Activated CD4-positive, alpha-beta T cell treated with anti-CD3 and anti-CD28 coated beads, Interleukin-2, amount 50 U/mL, for 24 hours (primary cell): Measurements from ENCODE around the gene GUCD1.

Source experiments
- DNase-seq, 2 donors: peaks; one replicate each; pipeline ENCODE4 v3.0.0-alpha.2; 2020; ENCODE audit warnings: low read depth in 1 of 2, low spot score in 1 of 2

The GUCD1 gene

DNA sequence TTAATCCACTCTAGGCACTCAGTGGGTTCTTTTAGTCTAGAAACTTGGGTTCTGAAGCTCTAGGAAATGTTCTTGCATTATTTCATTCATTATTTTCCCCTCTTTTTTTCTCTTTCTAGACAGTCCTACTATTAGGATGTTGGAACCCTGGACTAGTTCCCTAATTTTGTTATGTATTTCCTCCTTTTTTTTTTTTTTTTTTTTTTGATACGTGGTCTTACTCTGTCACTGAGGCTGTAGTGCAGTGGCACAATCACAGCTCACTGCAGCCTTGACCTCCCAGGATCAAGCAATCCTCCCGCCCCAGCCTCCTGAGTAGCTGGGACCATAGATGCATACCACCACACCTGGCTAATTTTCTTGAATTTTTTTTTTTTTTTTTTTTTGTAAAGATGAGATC is 50.4 kb downstream of the GUCD1 start:
- no peak for DNase-seq

DNA sequence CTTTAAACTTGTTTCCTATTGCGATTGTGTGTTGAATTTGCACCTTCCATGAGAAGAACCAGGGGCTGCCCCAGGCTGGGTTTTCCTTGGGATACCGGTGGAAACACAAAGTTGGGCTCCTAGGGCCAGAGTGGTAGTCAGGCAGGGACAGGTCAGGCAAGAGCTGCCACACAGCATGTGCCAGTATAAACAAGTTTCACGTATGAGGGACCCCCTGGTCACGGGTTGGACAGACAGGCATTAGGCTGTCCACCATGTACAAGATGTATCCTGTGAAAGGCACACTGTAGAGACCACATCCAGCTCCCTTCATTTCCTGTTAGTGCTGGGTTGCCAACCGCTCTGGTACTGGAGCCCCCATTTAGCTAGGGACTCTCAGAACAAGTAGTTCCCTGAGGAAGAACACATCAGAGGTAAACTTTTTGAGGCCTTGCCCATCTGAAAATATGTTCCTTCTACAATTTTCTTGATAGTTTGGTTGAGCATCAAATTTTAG is 51.0 kb downstream of the GUCD1 start:
- no peak for DNase-seq

DNA sequence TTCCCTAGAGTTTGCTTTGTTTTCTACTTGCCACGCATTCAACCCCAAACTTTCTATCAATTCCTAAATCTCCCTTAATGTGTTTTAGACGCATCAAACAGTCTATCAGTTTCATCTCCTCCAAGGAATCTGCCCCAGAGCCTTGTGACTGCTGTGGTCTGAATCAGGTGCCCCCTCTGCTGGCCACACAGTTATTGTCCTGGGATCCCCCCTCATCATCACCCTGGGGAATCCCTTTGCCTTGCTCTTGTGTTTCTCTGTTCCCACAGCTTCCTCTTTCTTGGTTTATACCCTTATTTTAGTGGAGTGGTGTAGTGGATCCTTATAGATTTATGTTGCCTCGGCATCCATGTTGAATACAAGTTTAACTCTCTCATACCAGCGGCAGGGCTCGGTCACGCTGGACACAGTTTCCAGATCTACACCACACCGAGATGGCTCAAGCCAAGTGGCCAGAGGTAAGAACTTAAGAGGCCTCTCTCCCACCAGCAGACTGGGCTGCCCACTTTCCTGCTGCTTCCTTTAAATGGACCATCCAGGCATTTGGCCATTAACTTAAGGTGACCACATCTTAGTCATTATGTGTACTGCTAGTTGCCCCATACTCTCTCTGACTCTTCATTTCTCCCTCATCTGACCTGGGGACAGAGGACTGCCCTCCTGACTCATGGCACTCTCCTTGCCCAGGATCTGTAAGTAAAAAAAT is 51.6 kb downstream of the GUCD1 start:
- DNase-seq: peak; percentile 29 to 51

DNA sequence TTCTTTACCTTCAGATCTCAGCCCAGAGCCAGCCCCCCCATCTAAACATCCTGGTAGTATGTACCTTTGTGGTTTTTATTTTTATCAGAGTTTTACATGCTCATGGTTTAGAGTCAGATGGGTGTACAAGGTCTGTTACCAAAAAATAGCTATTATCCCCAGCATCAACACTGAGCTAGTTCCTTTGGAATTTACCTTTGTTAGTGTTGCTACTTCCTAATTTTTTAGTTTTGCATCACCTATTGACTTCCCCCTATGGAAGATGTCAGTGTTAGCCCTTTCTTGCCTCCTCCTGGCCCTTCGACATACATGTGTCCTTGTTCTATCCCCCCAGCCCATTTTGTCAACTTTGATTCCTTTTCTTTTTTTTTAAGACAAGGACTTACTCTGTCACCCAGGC is 52.4 kb downstream of the GUCD1 start:
- DNase-seq: no peak

DNA sequence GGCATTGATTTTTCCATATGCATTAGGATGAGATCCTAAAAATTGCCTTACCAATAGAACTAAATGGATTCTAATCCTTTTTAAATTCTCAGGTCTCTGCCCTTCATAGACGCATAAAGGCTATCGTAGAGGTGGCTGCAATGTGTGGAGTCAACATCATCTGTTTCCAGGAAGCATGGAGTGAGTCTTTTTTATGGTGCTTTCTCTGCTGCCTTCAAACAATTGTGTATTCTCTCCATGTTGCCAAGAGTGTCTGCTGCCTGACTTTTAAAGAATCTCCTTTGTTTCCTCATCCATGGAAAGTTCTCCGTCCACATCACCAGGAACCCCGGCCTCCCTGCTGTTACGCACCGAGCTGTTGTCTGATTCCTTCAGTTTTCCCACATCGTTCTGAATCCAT is 52.9 kb downstream of the GUCD1 start:
- no peak for DNase-seq

DNA sequence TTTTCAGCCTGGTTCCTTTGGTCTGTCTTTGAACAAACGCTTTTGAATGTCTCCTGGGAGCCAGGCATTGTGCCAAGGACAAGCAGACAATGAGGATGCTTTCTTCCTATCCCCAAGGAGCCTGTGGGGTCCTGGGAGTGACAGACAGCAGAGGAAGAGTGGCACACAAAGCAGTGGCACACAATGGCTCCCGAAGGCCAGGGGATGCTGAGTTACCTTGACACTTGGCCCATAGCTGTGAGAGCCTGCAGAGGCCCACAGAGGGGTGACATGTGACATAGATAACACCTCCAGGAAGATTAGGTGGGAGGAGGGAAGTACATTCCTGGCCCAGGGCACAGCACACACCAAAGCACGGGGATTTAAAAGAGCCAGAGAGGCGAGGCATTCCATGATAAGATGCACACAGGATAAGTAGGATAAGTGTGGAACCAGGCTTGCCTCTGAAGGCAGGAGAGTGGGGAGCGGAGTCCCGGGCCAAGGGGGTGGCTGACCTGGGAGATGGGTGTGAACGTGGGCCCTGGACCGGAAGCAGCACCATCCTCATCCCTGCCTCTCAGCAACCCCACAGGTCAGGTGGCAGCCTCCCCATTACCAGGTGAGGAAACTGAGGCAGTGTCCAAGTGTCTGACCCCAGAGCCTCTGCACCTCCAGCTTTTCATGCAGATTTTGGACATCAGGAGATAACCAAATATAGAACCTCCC is 53.5 kb downstream of the GUCD1 start:
- no peak for DNase-seq

DNA sequence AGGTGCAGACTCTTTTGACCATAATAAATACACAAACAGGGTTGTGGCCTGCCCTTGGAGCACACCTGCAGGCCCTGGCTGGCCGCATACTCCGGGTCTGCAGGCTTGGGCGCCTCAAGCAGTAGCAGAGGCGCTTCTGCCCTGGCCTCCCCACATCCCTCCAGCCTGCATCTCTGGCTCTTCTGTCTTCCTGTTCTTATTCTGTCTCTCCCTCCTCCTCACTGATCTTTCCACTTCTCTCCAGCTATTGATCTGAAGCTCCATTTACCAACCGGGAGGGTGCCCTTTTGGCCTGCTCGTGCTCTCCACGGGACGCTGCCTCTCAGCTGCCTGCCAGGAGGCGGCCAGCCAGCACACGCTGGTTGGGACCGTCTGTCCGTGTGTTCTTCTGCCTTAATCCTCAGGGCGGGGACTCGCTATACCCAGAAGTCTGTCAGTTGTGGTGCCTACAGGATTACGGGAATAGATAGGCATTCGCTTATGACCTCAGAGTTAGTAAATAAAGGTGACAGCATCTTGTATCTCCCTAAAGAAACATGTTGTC is 54.6 kb downstream of the GUCD1 start:
- DNase-seq: no peak

DNA sequence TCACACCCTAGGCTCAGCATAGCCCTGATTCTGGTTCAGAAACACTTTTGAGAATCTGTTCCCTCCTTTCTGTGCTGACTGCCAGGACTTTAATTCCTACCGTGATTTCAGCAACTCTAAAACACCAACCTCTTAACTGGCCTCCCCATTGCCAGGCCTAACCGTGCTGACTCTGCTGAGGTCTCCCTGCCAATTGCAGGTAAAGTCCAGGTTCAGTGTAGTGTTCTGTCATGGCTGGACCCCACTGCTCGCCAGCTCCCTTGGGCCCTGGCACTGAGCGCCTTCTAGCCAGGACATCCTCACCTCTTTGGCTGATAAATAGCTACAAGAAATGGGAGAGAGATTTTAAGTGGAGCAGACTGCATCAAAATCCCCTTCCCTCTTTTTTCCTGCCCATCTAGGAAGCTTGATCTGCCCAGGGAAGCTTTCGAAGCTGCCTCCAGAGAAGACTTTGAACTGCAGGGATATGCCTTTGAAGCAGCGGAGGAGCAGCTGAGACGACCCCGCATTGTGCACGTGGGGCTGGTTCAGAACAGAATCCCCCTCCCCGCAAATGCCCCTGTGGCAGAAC is 55.1 kb downstream of the GUCD1 start:
- no peak for DNase-seq

DNA sequence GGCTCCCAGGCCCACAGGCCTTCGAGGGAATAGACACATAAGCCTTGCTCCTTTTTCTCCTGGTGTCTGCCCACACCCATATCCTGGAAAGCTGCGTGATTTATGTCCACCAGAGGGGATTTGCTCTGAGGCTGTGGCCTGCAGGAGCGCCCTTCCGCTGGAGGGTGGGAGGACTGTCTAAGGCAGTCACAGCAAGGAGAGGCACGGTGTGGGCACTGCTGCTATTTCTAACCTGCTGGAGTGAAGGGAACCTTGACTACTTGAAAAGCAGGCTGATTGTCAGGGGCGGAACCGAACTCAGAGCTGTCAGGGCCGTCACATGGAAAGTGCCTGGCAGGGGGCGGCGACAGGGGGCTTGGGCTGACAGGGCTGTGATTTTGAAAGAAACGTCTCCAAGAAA is 56.1 kb downstream of the GUCD1 start:
- DNase-seq: no peak

DNA sequence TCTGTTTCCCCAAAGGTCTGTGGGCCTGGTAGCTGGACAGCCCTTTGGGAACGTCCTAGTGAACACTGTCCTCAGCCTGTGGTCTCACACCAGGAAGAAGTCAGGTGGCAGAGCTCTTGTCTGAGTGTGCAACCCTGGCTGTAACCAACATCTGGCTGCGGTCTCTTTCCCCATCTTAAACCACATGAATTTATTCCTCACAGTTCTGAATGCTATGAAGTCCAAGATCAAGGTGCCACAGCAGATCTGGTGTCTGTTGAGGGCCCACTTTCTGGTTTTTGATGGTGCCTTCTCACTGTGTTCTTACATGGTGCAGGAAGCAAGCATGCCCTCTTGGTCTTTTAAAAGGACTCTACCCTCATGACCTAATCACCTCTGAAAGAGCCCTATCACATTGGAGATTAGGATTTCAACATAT is 57.1 kb downstream of the GUCD1 start:
- no peak for DNase-seq

DNA sequence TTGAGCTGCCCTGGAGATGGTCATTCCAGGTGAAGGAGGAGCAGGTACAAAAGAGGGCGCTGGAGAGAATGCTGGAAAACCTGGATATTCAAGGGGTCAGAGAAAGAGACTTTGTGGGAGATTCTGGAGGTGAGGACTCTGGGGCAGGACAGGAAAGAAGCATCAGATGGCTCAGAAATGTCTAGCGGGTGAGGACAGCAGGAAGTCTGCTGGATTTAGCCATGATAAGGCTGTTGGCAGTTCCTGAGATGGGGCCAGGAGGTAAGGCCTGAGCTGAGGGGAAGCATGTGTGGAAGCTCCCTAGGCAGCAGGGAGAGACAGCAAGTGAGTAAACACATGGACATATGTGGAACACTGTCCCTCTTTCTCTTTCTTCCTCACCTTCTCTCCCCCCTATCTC is 58.3 kb downstream of the GUCD1 start:
- DNase-seq: no peak

DNA sequence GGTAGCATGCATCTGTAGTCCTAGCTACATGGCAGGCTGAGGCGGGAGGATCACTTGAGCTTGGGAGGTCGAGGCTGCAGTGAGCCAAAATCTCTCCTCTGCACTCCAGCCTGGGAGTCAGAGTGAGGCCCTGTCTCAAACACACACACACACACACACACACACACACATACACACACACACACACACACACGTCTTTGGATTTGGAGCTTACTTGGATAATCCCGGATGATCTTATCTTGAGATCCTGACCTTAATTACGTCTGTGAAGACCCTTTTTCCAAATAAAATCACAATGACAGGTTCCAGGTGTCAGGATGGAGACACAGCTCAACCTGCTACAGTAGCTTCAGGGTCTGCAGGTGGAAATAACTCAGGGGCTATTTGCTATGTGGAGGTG is 58.7 kb downstream of the GUCD1 start:
- no peak for DNase-seq

DNA sequence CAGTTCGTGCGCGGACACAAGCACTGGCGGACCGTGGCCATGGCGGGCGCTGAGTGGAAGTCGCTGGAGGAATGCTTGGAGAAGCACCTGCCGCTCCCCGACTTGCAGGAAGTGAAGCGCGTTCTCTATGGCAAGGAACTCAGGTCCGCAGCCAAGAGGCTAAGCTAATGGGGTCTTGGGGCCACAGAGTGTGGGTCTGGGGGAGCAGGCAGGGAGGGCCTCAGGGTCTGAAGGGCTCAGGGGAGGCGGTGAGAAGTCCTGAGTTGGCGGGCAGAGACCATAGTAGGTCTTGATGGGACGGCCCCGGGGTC is 59.6 kb downstream of the GUCD1 start:
- no peak for DNase-seq

DNA sequence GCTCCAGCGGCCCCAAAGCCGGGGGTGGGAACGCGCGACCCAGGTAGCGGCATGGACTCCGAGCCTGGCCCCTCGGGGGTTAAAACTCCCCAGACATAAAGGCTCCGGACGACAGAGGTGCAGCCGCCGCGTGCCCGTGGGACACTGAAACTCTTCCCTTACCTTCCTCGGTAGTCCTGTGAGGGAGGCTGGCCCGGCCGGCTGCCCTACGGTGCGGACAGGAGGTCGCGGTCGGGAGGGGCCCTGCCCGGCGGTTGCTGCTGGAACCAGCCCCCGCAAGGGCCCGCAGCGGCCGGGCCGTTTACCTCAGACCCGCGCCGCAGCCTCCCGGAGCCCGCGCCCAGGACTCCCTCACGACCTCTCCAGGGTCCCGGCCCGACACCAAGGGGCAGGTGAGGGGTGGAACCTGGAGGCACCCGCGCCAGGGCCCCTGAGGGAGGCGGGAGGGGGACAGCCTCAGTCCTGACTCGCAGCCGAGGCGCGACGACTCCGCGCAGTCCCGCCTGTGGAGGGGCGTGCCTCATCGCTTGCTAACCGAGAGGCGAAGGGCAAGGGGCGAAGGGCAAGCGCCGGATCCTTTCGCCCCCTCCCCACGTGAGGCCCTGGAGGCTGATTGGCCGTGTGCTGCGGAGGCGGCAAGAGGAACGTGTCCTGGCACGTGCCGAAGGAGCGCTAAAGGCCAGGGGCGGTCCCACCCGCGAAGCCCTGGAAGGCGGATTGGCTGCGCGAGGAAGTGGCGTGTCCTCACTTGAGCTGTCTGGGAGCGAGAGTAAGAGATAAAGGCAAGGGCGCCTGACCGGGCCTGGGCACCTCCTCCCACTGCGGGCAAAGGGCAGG is 60.2 kb downstream of the GUCD1 start, which contains the start of gene UPB1:
Gene UPB1 (plus strand): TSS at position 805 of the 837 bp plus-strand sequence. CDS start 72 bp downstream, outside the sequence.
- no peak for DNase-seq

DNA sequence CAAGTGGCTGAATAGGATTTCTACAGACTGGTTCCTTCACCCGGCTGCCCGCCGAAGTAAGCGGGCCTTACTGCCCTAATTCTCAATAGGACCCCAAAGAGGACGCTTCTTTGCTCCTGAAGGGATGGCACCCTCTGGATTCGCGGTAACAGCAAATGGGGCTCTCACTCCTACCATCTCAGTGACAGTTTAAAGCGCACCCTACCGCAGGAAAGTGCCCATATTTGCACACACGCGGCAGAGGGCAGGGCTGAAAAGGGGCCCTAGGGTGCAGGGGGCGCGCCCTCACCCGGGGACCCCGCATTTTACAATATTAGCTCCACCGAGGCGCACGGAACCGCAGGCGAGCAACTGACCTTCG is 60.8 kb downstream of the GUCD1 start:
- DNase-seq: no peak

DNA sequence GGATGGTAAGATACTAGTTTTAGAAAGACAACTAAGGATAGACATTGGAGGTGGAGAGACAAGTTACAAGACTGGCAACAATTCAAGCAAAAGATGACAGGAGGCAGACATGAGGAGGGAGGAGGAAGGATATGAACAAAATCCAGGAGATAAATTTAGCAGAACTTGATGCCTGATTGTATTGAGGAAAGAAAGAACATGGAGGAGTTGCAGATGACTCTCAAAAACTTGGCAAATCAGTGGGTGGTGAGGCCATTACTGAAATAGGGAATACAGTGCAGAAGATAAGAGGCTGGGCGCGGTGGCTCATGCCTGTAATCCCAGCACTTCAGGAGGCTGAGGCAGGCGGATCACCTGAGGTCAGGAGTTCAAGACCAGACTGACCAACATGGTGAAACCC is 62.5 kb downstream of the GUCD1 start:
- DNase-seq: no peak
